A549 (cell line): ENCODE data around the gene COPE. TPM values are rescaled to one million over a fixed set of nuclear protein-coding genes. Genes with fewer than 3 reads are reported as not detected.

ENCODE experiments used
- ATAC-seq, 2 experiments: fragments of 200-7000 bp in 1 of 2; fragments of >200 bp in 1 of 2; cut with Nextera tagmentation in 1 of 2; cut with Tn5 transposase in 1 of 2; 3 replicates each; pipeline versions ENCODE4 v1.8.0 to v1.9.1; 2018 to 2020; ENCODE audit warnings: mild to moderate bottlenecking in 1 of 2, moderate library complexity in 1 of 2
- CTCF ChIA-PET: fragments of 300-600 bp; sonication (Branson Sonifier 250); formaldehyde crosslinking; extraction: SDS; loops from one replicate; lab custom pipeline; 2021; ENCODE audit warnings: antibody characterized with exemption, inconsistent platforms; lab: Yijun Ruan, JAX
- POLR2A ChIA-PET: fragments of 350-600 bp; formaldehyde crosslinking; extraction: SDS; loops from one replicate; lab custom pipeline; 2021; ENCODE audit warnings: antibody characterized with exemption, inconsistent platforms; lab: Yijun Ruan, JAX
- DNase-seq, 2 experiments: peaks; one replicate each; pipeline versions ENCODE4 v3.0.0 to v3.0.0-alpha.2; 2011 to 2016; ENCODE audit warnings: low read depth in 1 of 2, low spot score in 1 of 2
- FAIRE-seq: peaks from 2 replicates; lab custom pipeline; 2011; peaks lifted over from hg19 to GRCh38; lab: Jason Lieb, UNC
- H3K27ac ChIP-seq, 2 experiments: fragments of >200 bp; sonication (Bioruptor Twin); formaldehyde crosslinking; 3 replicates each; pipeline ENCODE4 v1.5.1; 2016 to 2017
- H3K4me1 ChIP-seq: fragments of >200 bp; sonication (Bioruptor Twin); formaldehyde crosslinking; 3 replicates; pipeline ENCODE4 v1.6.1; 2016
- H3K4me2 ChIP-seq: fragments of >200 bp; sonication (Bioruptor Twin); formaldehyde crosslinking; 3 replicates; pipeline ENCODE4 v1.6.1; 2016
- H3K4me3 ChIP-seq: fragments of >200 bp; sonication (Bioruptor Twin); formaldehyde crosslinking; 3 replicates; pipeline ENCODE4 v1.5.1; 2016
- H3K9me3 ChIP-seq: fragments of >200 bp; sonication (Bioruptor Twin); formaldehyde crosslinking; 3 replicates; pipeline ENCODE4 v1.6.1; 2016
- ATOH8 ChIP-seq: fragments of 250-450 bp; sonication (Bioruptor Pico); IDR thresholded peaks from 2 replicates; pipeline ENCODE4 v1.5.0; 2020; ENCODE audit warnings: low read depth, mild to moderate bottlenecking, moderate library complexity
- CBX2 ChIP-seq: fragments of 200-600 bp; sonication (generic); IDR thresholded peaks from 2 replicates; pipeline ENCODE4 v1.6.1; 2016; ENCODE audit warnings: low read depth, mild to moderate bottlenecking, borderline replicate concordance
- CEBPB ChIP-seq, 2 experiments: fragments of >200 bp in 1 of 2; sonication (Bioruptor Twin) in 1 of 2; formaldehyde crosslinking in 1 of 2; IDR thresholded peaks; 2 replicates each; pipeline ENCODE4 v1.6.1; 2012 to 2016
- E2F6 ChIP-seq: IDR thresholded peaks from 2 replicates; pipeline ENCODE4 v1.6.1; 2012; ENCODE audit warnings: low read depth, borderline replicate concordance
- EHMT2 ChIP-seq: fragments of 200-600 bp; sonication (generic); IDR thresholded peaks from 2 replicates; pipeline ENCODE4 v1.6.1; 2016; ENCODE audit warnings: antibody characterized with exemption, low read depth, mild to moderate bottlenecking, moderate library complexity
- FOSB ChIP-seq: fragments of 250-450 bp; sonication (Bioruptor Pico); IDR thresholded peaks from 2 replicates; pipeline ENCODE4 v1.5.0; 2020; ENCODE audit warnings: mild to moderate bottlenecking, moderate library complexity
- FOSL2 ChIP-seq, 2 experiments: fragments of 450-650 bp in 1 of 2; fragments of >200 bp in 1 of 2; sonication (Bioruptor Twin) in 1 of 2; formaldehyde crosslinking; IDR thresholded peaks; 2 replicates each; pipeline versions ENCODE4 v1.5.0 to v1.6.1; 2016 to 2020; ENCODE audit warnings: mild to moderate bottlenecking in 1 of 2, moderate library complexity in 1 of 2
- FOXS1 ChIP-seq: fragments of 250-450 bp; sonication (Bioruptor Pico); IDR thresholded peaks from 2 replicates; pipeline ENCODE4 v1.5.0; 2020; ENCODE audit warnings: mild to moderate bottlenecking, moderate library complexity
- HOXA7 ChIP-seq: fragments of 250-450 bp; sonication (Bioruptor Pico); IDR thresholded peaks from 2 replicates; pipeline ENCODE4 v1.5.0; 2020; ENCODE audit warnings: mild to moderate bottlenecking, moderate library complexity
- JUNB ChIP-seq: fragments of >200 bp; sonication (Bioruptor Twin); formaldehyde crosslinking; IDR thresholded peaks from 2 replicates; pipeline ENCODE4 v1.6.1; 2016
- MAFK ChIP-seq: fragments of 450-650 bp; IDR thresholded peaks from 2 replicates; pipeline ENCODE4 v1.6.1; 2014; ENCODE audit not compliant: partially characterized antibody
- MYC ChIP-seq: IDR thresholded peaks from 2 replicates; pipeline ENCODE4 v1.6.1; 2012; ENCODE audit warnings: mild to moderate bottlenecking, inconsistent platforms, low read length, improper control_type of control experiment, borderline replicate concordance
- PHF8 ChIP-seq: fragments of 200-600 bp; sonication (generic); IDR thresholded peaks from 2 replicates; pipeline ENCODE4 v1.6.1; 2016; ENCODE audit warnings: low read depth, mild to moderate bottlenecking, antibody characterized with exemption, moderate library complexity, borderline replicate concordance
- POLR2AphosphoS2 ChIP-seq: conservative IDR thresholded peaks from 2 replicates; pipeline ENCODE4 v1.6.1; 2012; ENCODE audit warnings: low read length, improper control_type of control experiment, inconsistent platforms
- TFCP2L1 ChIP-seq: fragments of 250-450 bp; sonication (Bioruptor Pico); IDR thresholded peaks from 2 replicates; pipeline ENCODE4 v1.5.0; 2021; ENCODE audit warnings: mild to moderate bottlenecking
- ZFP36 ChIP-seq: fragments of 450-650 bp; IDR thresholded peaks from 2 replicates; pipeline ENCODE4 v1.6.1; 2014; ENCODE audit warnings: borderline replicate concordance; ENCODE audit not compliant: partially characterized antibody
- ZNF302 ChIP-seq: fragments of 250-450 bp; sonication (Bioruptor Pico); IDR thresholded peaks from 2 replicates; pipeline ENCODE4 v1.9.0; 2021; ENCODE audit warnings: inconsistent platforms, mild to moderate bottlenecking, moderate library complexity
- ZSCAN20 ChIP-seq: fragments of 250-450 bp; sonication (Bioruptor Pico); IDR thresholded peaks from 2 replicates; pipeline ENCODE4 v1.8.0; 2022; ENCODE audit warnings: mild to moderate bottlenecking, moderate library complexity
- WGBS: methylation state at CpG from one replicate; pipeline ENCODE4 v1.1.6; 2017; ENCODE audit errors: missing lambda C conversion rate; 5-methylcytosine and 5-hydroxymethylcytosine counted together
- polyA plus RNA-seq, 4 experiments: library from polyadenylated mRNA; depleted of rRNA in 3 of 4; stranded (reverse); fragments of >200 nt; fragmentation: RNase III in 1 of 4; extraction: RNeasy Plus Mini Kit Qiagen cat#74134 plus additional on column Dnase treatment in 1 of 4; gene quantifications; 2 replicates in 3 of 4; 3 replicates in 1 of 4; pipeline ENCODE4 v1.2.3, GENCODE V29; 2011 to 2017
- TF ChIP-seq, protein P1 (sequence below): fragments of >200 bp; sonication (Bioruptor Twin); formaldehyde crosslinking; IDR thresholded peaks from 3 replicates; pipeline ENCODE4 v1.6.1; 2016
- TF ChIP-seq, protein P2 (sequence below): IDR thresholded peaks from 2 replicates; pipeline ENCODE4 v1.6.1; 2012
- TF ChIP-seq, protein P3 (sequence below): fragments of 450-650 bp; IDR thresholded peaks from 2 replicates; pipeline ENCODE4 v1.6.1; 2014; ENCODE audit warnings: antibody characterized with exemption

Gene COPE
- polyA plus RNA-seq, 2 of the 4 experiments (the other 2 are of a cell fraction) = 94.0 to 114 TPM

DNA sequence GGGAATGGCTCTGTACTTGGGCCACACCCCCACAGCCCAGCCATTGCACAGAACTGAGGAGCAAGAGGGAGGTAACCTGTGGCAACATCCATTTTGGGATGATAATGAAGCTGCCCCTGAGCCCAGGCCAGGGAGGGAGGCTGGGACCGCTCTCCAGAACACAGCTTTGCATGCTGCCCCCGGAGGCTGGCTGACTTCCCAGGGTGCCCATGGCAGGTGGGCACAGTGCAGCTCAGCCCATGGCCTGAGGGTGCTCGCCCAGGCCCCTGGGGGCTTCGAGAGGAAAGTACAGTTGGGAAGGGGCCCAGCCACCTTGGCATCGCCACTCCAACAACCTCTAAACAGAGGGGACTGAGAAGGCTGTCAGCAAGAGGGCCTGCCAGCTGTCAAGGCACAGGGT, 5.7 kb downstream of the COPE start:
- H3K4me2 ChIP-seq = no peak overlapping the region
- 0 out of 3 replicates have a peak, but pooled peaks cover 4% of the 10 kb centered on the region for H3K4me1 ChIP-seq
- FAIRE-seq (no peak), ATAC-seq (no peak), DNase-seq (no peak)
- ChIA-PET POLR2A (no interaction called here), CTCF (interaction anchor here (1.0 to 2.2 kb wide), 2 partner anchors 19 to 46 kb away, joined by 3 to 5 read pairs; no protein-coding TSS in a partner anchor)
- no peaks in the 10 kb centered on the region for H3K9me3 ChIP-seq
- no peak overlapping the region for H3K4me3 ChIP-seq
- H3K27ac ChIP-seq = no peak overlapping the region
- TF ChIP-seq ZFP36 = no peak
- TF ChIP-seq HOXA7 (CRISPR knock-in tag) = no peak
- TF ChIP-seq ZSCAN20 (CRISPR knock-in tag) = no peak
- no peak for TF ChIP-seq CBX2
- TF ChIP-seq, protein P1, sequence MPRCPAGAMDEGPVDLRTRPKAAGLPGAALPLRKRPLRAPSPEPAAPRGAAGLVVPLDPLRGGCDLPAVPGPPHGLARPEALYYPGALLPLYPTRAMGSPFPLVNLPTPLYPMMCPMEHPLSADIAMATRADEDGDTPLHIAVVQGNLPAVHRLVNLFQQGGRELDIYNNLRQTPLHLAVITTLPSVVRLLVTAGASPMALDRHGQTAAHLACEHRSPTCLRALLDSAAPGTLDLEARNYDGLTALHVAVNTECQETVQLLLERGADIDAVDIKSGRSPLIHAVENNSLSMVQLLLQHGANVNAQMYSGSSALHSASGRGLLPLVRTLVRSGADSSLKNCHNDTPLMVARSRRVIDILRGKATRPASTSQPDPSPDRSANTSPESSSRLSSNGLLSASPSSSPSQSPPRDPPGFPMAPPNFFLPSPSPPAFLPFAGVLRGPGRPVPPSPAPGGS = no peak
- no CpG with 5 or more reads among the region's 5 CpGs for WGBS

- DNase-seq = no peak
- ATAC-seq = no peak
Measured at GRCh38 chr19:18912933-18913332, 6.3 kb downstream of the COPE start.

DNA sequence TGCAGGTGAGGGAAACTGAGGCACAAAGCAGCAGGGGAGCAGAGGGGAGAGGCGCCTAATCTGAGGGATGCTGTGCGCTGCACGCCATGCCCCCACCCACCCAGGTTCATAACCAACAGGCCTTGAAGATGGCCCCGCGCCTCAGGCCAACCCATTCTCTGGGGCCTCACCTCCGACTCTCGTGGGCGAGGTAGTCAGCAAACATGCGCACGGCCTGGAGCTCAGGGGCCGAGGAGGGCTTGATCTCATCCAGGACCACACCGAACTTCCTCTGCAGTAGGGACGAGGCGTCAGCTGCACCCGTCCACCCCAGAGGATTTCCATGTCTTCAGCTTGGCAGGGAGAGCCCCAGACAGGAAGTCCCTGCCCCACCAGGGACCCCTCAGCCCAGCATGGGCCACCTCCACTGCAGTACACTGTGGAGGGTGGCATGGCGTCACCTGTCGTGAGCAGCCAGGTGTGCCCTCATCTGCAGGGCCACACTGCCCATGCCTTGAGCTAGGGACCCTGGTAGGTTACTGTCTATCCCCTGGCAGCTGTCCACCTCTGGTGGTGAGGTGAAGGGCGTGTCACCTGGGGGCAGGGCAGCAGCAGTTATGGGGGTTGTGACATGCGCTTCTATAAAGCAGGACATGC, 8.3 kb downstream of the COPE start:
- no peak for FAIRE-seq
- no peak overlapping the region for H3K4me2 ChIP-seq

More at GRCh38 chr19:18912933-18913332, 6.3 kb downstream of the COPE start:
- no peak overlapping the region for H3K4me2 ChIP-seq
- FAIRE-seq = no peak
- TF ChIP-seq, protein P2, sequence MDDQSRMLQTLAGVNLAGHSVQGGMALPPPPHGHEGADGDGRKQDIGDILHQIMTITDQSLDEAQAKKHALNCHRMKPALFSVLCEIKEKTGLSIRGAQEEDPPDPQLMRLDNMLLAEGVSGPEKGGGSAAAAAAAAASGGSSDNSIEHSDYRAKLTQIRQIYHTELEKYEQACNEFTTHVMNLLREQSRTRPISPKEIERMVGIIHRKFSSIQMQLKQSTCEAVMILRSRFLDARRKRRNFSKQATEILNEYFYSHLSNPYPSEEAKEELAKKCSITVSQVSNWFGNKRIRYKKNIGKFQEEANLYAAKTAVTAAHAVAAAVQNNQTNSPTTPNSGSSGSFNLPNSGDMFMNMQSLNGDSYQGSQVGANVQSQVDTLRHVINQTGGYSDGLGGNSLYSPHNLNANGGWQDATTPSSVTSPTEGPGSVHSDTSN = no peak
- TF ChIP-seq POLR2AphosphoS2 (no peak), CEBPB (IDR thresholded peaks at IDR 0.05) (no peak), PHF8 (no peak), MYC (no peak), EHMT2 (no peak)
- TF ChIP-seq, all 56 proteins: peak for 0
- no peaks in the 10 kb centered on the region for H3K9me3 ChIP-seq
- no peak overlapping the region for H3K4me3 ChIP-seq
- POLR2A ChIA-PET = no interaction called here
- H3K27ac ChIP-seq = no peak overlapping the region
- CTCF ChIA-PET = interaction anchor here (2.2 kb wide), 1 partner anchor 18 kb away, joined by 5 read pairs; no protein-coding TSS in a partner anchor
- 0 out of 3 replicates have a peak, but pooled peaks cover 4% of the 10 kb centered on the region for H3K4me1 ChIP-seq
- WGBS = no CpG with 5 or more reads among the region's 14 CpGs

GRCh38 chr19:18910010-18910409, 9.2 kb downstream of the COPE start:
- CTCF ChIA-PET = interaction anchor here (1.2 to 2.8 kb wide), 2 partner anchors 14 to 77 kb away, joined by 3 to 9 read pairs; partner anchors contain the start of gene CERS1
- POLR2A ChIA-PET = no interaction called here
- no peak for ATAC-seq

More for the DNA sequence above, 8.3 kb downstream of the COPE start:
- POLR2A ChIA-PET = no interaction called here
- Histone ChIP-seq H3K4me1 (no peaks in the 10 kb centered on the region), H3K9me3 (no peaks in the 10 kb centered on the region), H3K4me3 (no peak overlapping the region)
- no peak for DNase-seq
- no peak for ATAC-seq
- 92% methylated on average over 13 of the region's 19 CpGs for WGBS
- CTCF ChIA-PET = interaction anchor here (0.6 to 1.6 kb wide), 4 partner anchors 15 to 286 kb away, joined by 3 to 6 read pairs (median 4); no protein-coding TSS in a partner anchor
- TF ChIP-seq MYC (no peak), FOXS1 (no peak), E2F6 (no peak), JUNB (no peak)
- TF ChIP-seq, all 56 proteins: peak for 0
- no peak overlapping the region for H3K27ac ChIP-seq

More at GRCh38 chr19:18910010-18910409, 9.2 kb downstream of the COPE start:
- Histone ChIP-seq H3K4me1 (no peaks in the 10 kb centered on the region), H3K9me3 (no peaks in the 10 kb centered on the region), H3K27ac (no peak overlapping the region), H3K4me3 (no peak overlapping the region)
- FAIRE-seq (no peak), DNase-seq (no peak)
- 98% methylated on average over 7 of the region's 10 CpGs for WGBS
- no peak for TF ChIP-seq MAFK
- TF ChIP-seq ATOH8 = no peak
- TF ChIP-seq CBX2 = no peak
- TF ChIP-seq FOSB (CRISPR knock-in tag) = no peak
- TF ChIP-seq FOSL2 (IDR thresholded peaks at IDR 0.05) = no peak
- TF ChIP-seq FOSL2 (CRISPR knock-in tag; IDR thresholded peaks at IDR 0.05) = no peak
- TF ChIP-seq HOXA7 (CRISPR knock-in tag) = no peak
- TF ChIP-seq, protein P3, sequence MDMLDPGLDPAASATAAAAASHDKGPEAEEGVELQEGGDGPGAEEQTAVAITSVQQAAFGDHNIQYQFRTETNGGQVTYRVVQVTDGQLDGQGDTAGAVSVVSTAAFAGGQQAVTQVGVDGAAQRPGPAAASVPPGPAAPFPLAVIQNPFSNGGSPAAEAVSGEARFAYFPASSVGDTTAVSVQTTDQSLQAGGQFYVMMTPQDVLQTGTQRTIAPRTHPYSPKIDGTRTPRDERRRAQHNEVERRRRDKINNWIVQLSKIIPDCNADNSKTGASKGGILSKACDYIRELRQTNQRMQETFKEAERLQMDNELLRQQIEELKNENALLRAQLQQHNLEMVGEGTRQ = no peak
- no peak for TF ChIP-seq PHF8
- no peak for TF ChIP-seq ZNF302 (CRISPR knock-in tag)
- no peak for TF ChIP-seq TFCP2L1 (CRISPR knock-in tag)
- TF ChIP-seq, all 56 proteins: peak for 0
- no peak overlapping the region for H3K4me2 ChIP-seq
